DOHH2 (cell line): ENCODE data around the gene JAML.

Experiments used
- H3F3A ChIP-seq: fragments of 200-600 bp; sonication (generic), shearing (Covaris generic); 2 replicates; pipeline ENCODE4 v1.6.0; 2016; ENCODE audit warnings: antibody characterized with exemption, mild to moderate bottlenecking; ENCODE audit not compliant: control insufficient read depth, insufficient read depth
- H3K27ac ChIP-seq: fragments of 200-600 bp; sonication (generic); 2 replicates; pipeline ENCODE4 v1.5.1; 2014; ENCODE audit warnings: low read depth, mild to moderate bottlenecking, low read length, moderate library complexity
- H3K27me3 ChIP-seq: fragments of 200-600 bp; sonication (generic); 2 replicates; pipeline ENCODE4 v1.6.1; 2014; ENCODE audit warnings: mild to moderate bottlenecking, low read length, mixed read lengths; ENCODE audit not compliant: control insufficient read depth
- H3K36me3 ChIP-seq: fragments of 200-600 bp; sonication (generic); 2 replicates; pipeline ENCODE4 v1.6.1; 2014; ENCODE audit warnings: mild to moderate bottlenecking, low read length, moderate library complexity, mixed read lengths; ENCODE audit not compliant: control insufficient read depth
- H3K4me1 ChIP-seq: fragments of 200-600 bp; sonication (generic); 2 replicates; pipeline ENCODE4 v1.6.1; 2014; ENCODE audit warnings: mild to moderate bottlenecking, low read length, mixed read lengths; ENCODE audit not compliant: control insufficient read depth
- H3K4me2 ChIP-seq: fragments of 200-600 bp; sonication (generic); 2 replicates; pipeline ENCODE4 v1.6.0; 2014; ENCODE audit warnings: mild to moderate bottlenecking, low read length, moderate library complexity
- H3K4me3 ChIP-seq: fragments of 200-600 bp; sonication (generic); 2 replicates; pipeline ENCODE4 v1.5.1; 2014; ENCODE audit warnings: mild to moderate bottlenecking, low read length, mixed read lengths
- H3K79me2 ChIP-seq: fragments of 200-600 bp; sonication (generic); 2 replicates; pipeline ENCODE4 v1.6.1; 2014; ENCODE audit warnings: mild to moderate bottlenecking, low read length, mixed read lengths; ENCODE audit not compliant: control insufficient read depth
- H3K9me2 ChIP-seq: fragments of 200-600 bp; sonication (generic); replicated peaks from 2 replicates; pipeline ENCODE4 v1.6.1; 2014; ENCODE audit warnings: mild to moderate bottlenecking, low read length, mixed read lengths; ENCODE audit not compliant: control insufficient read depth
- H3K9me3 ChIP-seq: fragments of 200-600 bp; sonication (generic); 2 replicates; pipeline ENCODE4 v1.6.1; 2014; ENCODE audit warnings: antibody characterized with exemption, low read length, mixed read lengths; ENCODE audit not compliant: control insufficient read depth, insufficient read depth
- H4K20me1 ChIP-seq: fragments of 200-600 bp; sonication (generic); 2 replicates; pipeline ENCODE4 v1.6.0; 2014; ENCODE audit warnings: low read depth, mild to moderate bottlenecking, antibody characterized with exemption, low read length, moderate library complexity; ENCODE audit not compliant: control insufficient read depth, insufficient read depth
- EZH2phosphoT487 ChIP-seq: fragments of 200-600 bp; sonication (generic); IDR thresholded peaks from 2 replicates; pipeline ENCODE4 v1.6.1; 2017; ENCODE audit warnings: borderline replicate concordance, mild to moderate bottlenecking, antibody characterized with exemption, low read length, moderate library complexity, mixed read lengths
- TF ChIP-seq, protein P1 (sequence below): fragments of 200-600 bp; sonication (generic); IDR thresholded peaks from one replicate; pipeline ENCODE4 v1.5.1; 2014; ENCODE audit warnings: antibody characterized with exemption, mild to moderate bottlenecking, low read depth, low read length; ENCODE audit not compliant: poor library complexity, severe bottlenecking

The JAML gene

DNA sequence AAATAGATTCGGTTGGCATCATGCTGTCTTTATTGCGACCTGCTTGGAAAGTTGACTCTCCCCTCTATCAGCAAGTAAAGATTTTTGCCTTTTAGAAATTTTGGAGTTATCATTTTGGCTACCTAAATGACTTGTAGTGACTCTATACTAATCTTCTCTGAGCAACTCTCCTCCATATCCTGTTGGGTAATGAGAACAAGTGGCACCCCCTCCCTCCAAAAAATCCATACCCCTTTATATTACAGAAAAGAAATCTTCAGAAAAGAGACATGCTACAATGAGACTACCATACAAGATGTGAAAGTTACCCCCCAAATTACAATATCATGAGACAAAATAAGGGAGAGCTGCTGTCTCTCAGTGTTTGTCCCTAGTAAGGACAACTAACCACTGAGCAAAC, 1.2 kb downstream of the JAML start:
- 0 out of 2 replicates have a peak overlapping the region, but pooled peaks have one; percentile 17 for H3K4me2 ChIP-seq

DNA sequence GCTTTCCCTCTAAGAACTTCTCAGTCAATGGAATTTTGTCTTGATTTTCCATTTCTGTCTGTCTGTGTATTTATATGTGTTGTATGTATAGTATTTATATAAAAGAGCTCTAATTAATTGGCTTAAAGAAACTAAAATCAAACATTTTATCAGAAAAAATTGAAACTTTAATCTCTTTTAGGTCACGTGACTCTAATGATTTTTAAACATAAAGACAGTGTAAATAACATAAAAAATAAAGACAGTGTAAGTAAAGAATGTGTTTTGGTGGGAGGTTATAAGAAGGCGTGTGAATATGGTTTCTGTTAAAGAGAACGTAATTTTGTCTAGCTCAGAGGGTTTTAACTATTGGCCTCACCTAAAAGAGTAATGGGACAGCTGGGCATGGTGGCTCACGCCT, 2.4 kb downstream of the JAML start:
- Histone ChIP-seq H3K4me2 (no peak overlapping the region), H3K79me2 (no peaks in the 10 kb centered on the region), H3K9me2 (no peaks in the 10 kb centered on the region), H3K9me3 (no peaks in the 10 kb centered on the region), H3K27me3 (no peaks in the 10 kb centered on the region), H3K4me3 (no peak overlapping the region), H4K20me1 (no peaks in the 10 kb centered on the region), H3K27ac (no peak overlapping the region), H3F3A (no peaks in the 10 kb centered on the region), H3K4me1 (peaks cover 38% of the 10 kb centered on the region), H3K36me3 (no peaks in the 10 kb centered on the region)
- TF ChIP-seq EZH2phosphoT487: no peak
- TF ChIP-seq, protein P1, sequence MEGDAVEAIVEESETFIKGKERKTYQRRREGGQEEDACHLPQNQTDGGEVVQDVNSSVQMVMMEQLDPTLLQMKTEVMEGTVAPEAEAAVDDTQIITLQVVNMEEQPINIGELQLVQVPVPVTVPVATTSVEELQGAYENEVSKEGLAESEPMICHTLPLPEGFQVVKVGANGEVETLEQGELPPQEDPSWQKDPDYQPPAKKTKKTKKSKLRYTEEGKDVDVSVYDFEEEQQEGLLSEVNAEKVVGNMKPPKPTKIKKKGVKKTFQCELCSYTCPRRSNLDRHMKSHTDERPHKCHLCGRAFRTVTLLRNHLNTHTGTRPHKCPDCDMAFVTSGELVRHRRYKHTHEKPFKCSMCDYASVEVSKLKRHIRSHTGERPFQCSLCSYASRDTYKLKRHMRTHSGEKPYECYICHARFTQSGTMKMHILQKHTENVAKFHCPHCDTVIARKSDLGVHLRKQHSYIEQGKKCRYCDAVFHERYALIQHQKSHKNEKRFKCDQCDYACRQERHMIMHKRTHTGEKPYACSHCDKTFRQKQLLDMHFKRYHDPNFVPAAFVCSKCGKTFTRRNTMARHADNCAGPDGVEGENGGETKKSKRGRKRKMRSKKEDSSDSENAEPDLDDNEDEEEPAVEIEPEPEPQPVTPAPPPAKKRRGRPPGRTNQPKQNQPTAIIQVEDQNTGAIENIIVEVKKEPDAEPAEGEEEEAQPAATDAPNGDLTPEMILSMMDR: no peak

More for the DNA sequence above, 1.2 kb downstream of the JAML start:
- Histone ChIP-seq H3K36me3 (no peaks in the 10 kb centered on the region), H3K4me1 (peaks cover 49% of the 10 kb centered on the region), H3K4me3 (no peak overlapping the region), H4K20me1 (no peaks in the 10 kb centered on the region), H3F3A (no peaks in the 10 kb centered on the region; the same call in 1 of the 2 replicates), H3K27ac (no peak overlapping the region), H3K27me3 (no peaks in the 10 kb centered on the region), H3K79me2 (no peaks in the 10 kb centered on the region), H3K9me2 (no peaks in the 10 kb centered on the region), H3K9me3 (no peaks in the 10 kb centered on the region)
- TF ChIP-seq EZH2phosphoT487: no peak
- TF ChIP-seq, protein P1: no peak

DNA sequence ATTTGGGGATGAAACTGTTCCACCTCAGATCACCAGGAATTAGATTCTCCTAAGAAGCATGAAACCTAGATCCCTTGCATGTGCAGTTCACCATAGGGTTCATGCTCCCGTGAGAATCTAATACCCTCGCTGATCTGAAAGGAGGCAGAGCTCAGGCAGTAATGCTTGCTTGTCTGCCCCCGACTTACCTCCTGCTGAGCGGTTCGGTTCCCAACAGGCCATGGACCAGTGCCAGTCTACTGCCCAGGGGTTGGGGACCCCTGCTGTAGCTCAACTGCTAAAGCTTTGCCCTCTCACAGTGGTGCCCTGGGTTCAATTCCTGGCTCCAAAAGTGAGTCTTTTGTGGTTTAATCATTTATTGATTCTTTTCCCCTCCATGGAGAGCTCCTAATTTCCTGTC, 3.4 kb downstream of the JAML start:
- H3K27ac ChIP-seq: no peak overlapping the region
- no peak overlapping the region for H3K4me2 ChIP-seq
- H3F3A ChIP-seq: no peaks in the 10 kb centered on the region
- peaks cover 38% of the 10 kb centered on the region for H3K4me1 ChIP-seq
- H3K79me2 ChIP-seq: no peaks in the 10 kb centered on the region
- H3K27me3 ChIP-seq: no peaks in the 10 kb centered on the region
- TF ChIP-seq EZH2phosphoT487: no peak
- TF ChIP-seq, protein P1: no peak
- no peak overlapping the region for H3K4me3 ChIP-seq
- no peaks in the 10 kb centered on the region for H4K20me1 ChIP-seq
- H3K36me3 ChIP-seq: no peaks in the 10 kb centered on the region
- no peaks in the 10 kb centered on the region for H3K9me3 ChIP-seq
- H3K9me2 ChIP-seq: no peaks in the 10 kb centered on the region

DNA sequence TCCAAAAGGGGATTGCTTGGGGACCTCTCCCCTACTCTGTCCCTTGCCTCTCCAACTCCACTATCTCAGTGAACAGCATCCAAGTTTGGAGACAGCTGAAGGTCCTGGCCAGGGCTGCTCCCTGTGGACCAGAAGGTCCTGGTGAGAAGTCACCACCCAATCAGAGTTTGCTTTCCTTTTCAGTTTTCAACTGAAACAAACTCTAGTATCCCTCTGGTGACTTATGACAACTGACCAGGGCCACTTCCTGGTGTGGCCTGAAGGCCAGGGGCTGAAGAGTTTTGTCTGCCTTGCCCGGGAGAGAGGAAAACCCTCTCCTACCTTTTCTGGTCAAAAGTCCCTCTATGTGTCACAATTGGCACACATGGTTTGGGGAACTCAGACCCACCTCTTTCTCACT, 5.1 kb downstream of the JAML start:
- H3K79me2 ChIP-seq: no peaks in the 10 kb centered on the region
- H3K27ac ChIP-seq: no peak overlapping the region
- TF ChIP-seq, protein P1: no peak
- no peak for TF ChIP-seq EZH2phosphoT487
- no peaks in the 10 kb centered on the region for H3K36me3 ChIP-seq
- no peaks in the 10 kb centered on the region for H3K27me3 ChIP-seq
- no peaks in the 10 kb centered on the region for H4K20me1 ChIP-seq
- no peaks in the 10 kb centered on the region for H3F3A ChIP-seq
- no peaks in the 10 kb centered on the region for H3K9me3 ChIP-seq
- H3K9me2 ChIP-seq: no peaks in the 10 kb centered on the region
- H3K4me3 ChIP-seq: no peak overlapping the region
- H3K4me1 ChIP-seq: peaks cover 38% of the 10 kb centered on the region
- no peak overlapping the region for H3K4me2 ChIP-seq
